Left renal cortex interstitium (tissue), 4 donors: ENCODE results near the gene HSBP1L1. TPM values are rescaled to one million over a fixed set of nuclear protein-coding genes. Genes with fewer than 3 reads are reported as not detected.
"Not testable (repeated sequence)": the region's sequence is repeated elsewhere in the genome, so short reads cannot be mapped to it uniquely, and the experiment has no call there.

Experiments used
- DNase-seq, 4 donors: peaks; one replicate each; pipeline ENCODE4 v3.0.0-alpha.2; 2013; ENCODE audit warnings: low read depth in 4 of 4, low spot score in 2 of 4, missing footprints in 1 of 4
- polyA plus RNA-seq, 4 donors: library from polyadenylated mRNA; unstranded; fragments of 120-200 nt; gene quantifications; one replicate each; pipeline ENCODE4 v1.2.1, GENCODE V29; 2013; ENCODE audit not compliant: insufficient read length in 4 of 4

The HSBP1L1 gene
- polyA plus RNA-seq, 4 donors: 18.0 to 29.2 (median 22.5) TPM

DNA sequence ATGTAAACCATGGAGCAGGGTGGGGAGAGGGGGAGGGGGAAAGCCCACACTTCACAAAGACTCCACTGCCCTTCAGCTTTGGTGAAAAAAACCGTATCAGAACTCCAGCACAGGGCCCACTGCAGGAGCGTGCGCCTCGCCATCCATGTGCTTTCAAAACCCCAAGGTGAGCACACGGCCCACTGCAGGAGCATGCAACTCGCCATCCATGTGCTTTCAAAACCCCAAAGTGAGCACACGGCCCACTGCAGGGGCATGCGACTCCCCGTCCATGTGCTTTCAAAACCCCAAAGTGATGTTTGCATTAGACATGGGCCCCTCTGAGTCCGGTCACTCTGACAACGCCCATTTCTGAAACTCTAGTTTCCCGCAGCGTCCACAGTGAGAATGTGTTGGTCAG is 16.1 kb downstream of the HSBP1L1 start:
- no peak for DNase-seq

- DNase-seq: no peak
Observed at GRCh38 chr18:79982736-79983135, 18.3 kb downstream of the HSBP1L1 start.

- DNase-seq: no peak
Observed at GRCh38 chr18:79983253-79983652, 18.8 kb downstream of the HSBP1L1 start.

- DNase-seq: no peak
Observed at GRCh38 chr18:79983793-79984192, 19.4 kb downstream of the HSBP1L1 start.

DNA sequence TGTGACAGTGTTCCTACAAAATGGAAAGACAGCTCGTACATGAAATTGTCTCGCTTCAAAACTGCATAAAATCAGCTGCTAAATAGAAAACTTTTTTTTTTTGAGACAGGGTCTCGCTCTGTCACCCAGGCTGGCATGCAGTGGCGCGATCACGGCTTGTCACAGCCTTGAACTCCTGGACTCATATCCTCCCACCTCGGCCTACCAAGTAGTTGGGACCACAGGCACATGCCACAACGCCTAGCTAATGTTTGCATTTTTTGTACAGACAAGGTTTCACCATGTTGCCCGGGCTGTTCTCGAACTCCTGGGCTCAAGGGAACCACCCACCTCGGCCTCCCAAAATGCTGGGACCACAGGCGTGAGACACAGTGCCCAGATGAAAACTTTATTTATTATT is 20.7 kb downstream of the HSBP1L1 start:
- no peak for DNase-seq

DNA sequence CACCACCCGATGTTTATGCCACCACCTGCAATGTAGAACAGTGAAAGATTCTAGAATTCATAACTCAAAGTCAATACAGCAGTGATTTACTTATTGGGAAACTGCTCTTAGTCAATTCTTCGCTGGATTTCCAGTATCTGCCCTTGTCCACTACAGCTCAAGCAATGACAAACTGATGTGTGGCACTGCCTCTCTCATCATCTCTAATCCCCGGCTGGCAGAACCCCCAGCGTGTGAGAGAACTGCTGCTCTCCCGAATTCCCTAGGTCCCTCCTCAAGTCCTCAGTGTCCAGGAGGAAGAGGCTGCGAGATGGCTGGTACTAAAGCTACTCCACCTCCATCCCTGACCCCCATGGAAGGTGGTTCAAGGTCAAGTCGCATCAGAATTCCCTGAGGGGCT is 22.3 kb downstream of the HSBP1L1 start:
- DNase-seq: no peak

- no peak for DNase-seq
Observed at GRCh38 chr18:79987566-79987965, 23.1 kb downstream of the HSBP1L1 start.

DNA sequence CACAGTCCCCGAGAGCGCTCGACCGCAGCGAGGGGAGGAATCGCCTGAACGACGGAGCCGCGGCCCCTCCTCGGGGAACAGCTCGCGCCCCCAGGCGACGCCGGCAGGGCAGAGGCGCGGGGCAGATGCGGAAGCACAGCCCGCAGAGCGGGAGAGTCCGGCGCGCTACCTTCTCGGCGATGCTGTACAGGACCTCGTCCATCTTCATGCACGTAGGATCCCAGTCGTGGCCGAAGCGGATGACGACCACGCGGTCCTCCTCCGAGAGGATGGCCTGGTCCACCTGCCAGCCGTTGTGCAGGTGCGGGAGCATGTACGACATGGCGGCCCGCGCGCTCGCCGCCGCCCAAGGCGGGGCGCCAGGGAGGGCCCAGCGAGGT is 23.6 kb downstream of the HSBP1L1 start:
- DNase-seq: peak; percentile 31 to 53 (median 46)

DNA sequence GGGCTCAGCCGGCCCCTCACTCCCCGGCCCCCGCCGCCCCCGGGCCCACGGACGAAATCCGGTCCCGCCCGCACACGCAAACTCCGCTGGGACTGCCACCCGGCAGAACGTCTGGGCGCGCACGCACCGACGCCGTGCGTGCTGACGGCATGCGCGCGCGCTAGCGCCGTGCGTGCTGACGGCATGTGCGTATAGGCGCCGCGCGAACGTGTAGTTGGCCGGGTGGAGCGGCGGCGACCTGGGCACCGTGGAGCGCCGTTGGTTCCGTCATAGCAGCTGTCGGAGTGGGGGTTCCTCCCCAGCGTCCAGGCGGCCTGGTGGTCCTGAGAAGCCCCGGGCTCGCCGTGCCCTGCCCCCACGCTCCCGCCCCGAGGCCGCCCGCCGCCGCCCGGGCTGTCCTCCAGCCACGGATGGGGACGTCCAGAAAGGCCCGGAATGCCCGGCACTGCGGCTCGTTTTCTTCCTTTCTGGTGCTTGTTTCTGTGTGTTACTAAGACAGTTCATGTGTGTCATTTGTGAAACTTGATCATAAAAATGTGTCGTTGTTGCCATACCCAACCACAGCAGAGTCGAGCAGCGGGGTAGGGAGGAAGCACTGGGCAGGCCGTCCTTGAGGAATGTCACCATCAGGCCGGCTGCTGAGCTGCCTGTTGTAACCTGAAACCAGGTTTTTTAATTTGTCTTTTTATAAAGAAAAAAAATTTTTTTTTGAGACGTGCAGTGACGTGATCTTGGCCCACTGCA is 24.2 kb downstream of the HSBP1L1 start, which contains the start of gene TXNL4A:
TSS of gene TXNL4A (minus strand) at position 113 of the 744 bp plus-strand sequence. CDS start 171 bp downstream, outside the sequence.
- peak; percentile 56 to 74 (median 70) for DNase-seq

DNA sequence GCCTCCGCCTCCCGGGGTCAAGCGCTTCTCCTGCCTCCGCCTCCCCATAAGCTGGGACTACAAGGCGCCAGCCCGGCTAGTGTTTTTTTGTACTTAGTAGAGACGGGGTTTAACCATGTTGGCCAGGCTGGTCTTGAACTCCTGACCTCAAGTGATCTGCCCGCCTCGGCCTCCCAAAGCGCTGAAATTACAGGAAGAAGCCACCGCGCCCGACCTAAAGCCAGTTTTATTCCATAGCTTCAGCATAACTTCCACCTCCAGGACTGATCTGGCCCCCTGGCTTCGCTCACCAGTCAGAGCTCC is 24.7 kb downstream of the HSBP1L1 start:
- DNase-seq: no peak

GRCh38 chr18:79991494-79991893 is 27.1 kb downstream of the HSBP1L1 start:
- DNase-seq: no peak

DNA sequence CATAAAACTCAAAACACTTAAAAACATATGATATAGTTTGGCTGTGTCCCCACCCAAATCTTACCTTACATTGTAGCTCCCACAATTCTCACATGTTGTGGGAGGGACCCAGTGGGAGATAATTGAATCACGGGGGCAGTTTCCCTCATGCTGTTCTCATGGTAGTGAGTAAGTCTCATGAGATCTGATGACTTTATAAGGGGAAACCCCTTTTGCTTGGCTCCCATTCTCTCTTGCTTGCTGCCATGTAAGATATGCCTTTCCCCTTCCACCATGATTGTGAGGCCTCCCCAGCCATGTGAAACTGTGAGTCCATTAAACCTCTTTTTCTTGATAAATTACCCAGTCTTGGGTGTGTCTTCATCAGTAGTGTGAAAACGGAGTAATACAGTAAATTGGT is 35.3 kb downstream of the HSBP1L1 start:
- DNase-seq: not testable (repeated sequence)

- DNase-seq: no peak
Observed at GRCh38 chr18:80000877-80001276, 36.4 kb downstream of the HSBP1L1 start.

- DNase-seq: no peak
Observed at GRCh38 chr18:80002468-80002867, 38.0 kb downstream of the HSBP1L1 start.

- no peak for DNase-seq
Observed at GRCh38 chr18:80004600-80005342, 40.3 kb downstream of the HSBP1L1 start.

DNA sequence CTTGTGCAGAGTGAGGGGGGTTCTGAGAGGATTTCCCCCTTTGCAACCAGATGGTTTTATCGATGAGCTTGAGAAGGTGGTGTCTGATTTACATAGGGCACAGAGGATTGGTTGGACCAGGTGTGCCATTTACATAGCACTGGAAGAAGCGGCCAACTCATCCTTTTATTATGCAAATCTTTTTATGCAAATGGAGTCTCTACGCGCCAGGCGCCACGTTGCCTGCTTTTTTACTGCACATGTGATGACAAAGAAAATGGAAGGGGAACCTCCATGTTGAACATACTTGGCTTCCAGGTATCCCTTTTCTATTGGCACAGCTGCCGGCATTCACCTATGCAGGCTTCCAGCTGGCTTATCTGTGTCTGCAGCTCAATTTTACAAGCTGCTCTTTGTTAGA is 42.3 kb downstream of the HSBP1L1 start:
- DNase-seq: no peak

DNA sequence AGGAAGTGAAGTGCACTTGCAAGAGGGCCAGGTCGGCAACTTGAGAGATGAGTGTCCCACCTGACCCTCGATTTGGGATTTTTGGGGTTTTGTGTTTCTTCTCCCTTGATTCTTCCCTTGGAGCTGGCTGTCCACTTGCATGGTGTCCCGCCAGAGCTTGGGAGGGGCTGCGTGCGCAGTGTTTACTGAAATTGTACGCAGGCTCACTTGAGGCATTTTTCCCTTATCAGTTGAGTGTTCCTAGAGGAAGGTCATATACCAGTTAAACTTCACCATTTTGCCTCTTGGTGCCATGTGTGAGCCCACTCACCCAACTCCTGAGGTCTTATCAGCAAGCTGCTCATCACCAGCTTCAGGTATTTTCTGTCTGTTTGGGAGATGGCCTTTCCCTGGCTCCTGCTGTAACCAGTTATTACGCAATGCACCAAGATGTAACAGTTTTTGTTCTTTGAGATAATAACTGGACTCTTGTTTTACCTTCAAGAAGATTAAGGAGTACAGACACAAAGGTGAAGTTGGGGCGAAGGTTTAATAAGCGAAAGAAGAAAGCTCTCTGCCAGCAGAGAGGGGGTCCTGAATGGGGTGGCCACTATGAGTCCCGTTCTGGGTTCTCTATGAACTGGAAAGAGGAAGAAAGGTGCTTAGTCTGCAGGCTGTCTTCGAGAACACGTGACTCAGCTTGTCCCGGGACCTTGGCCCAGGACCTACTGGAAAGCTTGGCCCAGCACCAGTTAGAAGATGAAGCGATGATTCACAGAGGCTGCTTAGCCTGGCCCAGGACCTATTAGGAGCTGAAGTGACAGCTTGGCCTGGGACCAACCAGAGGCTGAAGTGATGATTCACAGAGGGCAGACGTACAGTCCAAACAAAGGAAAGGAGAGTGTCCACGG is 45.5 kb downstream of the HSBP1L1 start:
- no peak for DNase-seq

- no peak for DNase-seq
Observed at GRCh38 chr18:80010551-80010906, 46.1 kb downstream of the HSBP1L1 start.

DNA sequence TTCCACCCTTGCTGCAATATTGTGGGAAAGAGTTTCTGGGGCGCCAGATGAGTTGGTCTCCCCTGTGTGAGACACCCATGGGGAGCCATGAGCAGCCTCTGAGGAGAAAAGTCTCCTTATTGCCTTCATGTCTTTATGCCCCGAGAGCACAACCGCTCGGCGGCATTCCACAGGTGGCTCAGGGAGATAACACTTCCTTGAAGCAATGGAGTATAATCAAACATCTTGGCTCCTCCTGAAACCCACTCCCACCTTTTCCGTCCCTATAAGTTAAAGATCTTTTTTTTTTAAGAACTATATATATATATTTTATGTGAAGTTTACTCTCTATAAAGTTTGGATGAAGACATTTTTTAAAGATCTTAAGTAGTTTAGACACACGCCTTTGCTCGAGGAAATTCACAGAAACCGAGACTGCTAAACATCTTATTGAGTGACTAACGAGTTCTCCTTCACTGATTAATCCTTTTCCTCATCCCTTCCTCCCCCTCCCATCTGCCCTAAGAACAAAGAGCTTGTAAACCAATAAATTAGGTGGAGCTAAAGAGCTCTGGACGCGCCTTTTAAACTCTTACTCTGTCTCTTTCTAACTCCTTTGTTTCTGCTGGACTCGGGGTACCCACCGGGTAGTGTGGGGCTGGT is 47.2 kb downstream of the HSBP1L1 start:
- DNase-seq: not testable (repeated sequence)

- DNase-seq: no peak
Observed at GRCh38 chr18:80012714-80013113, 48.3 kb downstream of the HSBP1L1 start.
